ENCODE measurements around the gene OGFOD3. TPM values are rescaled to one million over a fixed set of nuclear protein-coding genes. Genes with fewer than 3 reads are reported as not detected.
A peak's percentile ranks its signal among the peaks of the same experiment; 100 is the strongest.

OGFOD3 gene
- total RNA-seq, 1 experiment from 2014 or later: 53.6 TPM

- H3K9me2 ChIP-seq (ENCODE audit: insufficient read depth): no peaks in the 10 kb centered on the region
- H3K4me2 ChIP-seq (ENCODE audit: low read length): no peak overlapping the region
- BruUV-seq (replicated peaks): no TSS peak
- H3K79me2 ChIP-seq (ENCODE audit: insufficient read depth, low read length): no peaks in the 10 kb centered on the region
- POLR2A ChIA-PET: no interaction called here
- H3K27ac ChIP-seq (ENCODE audit: low read depth, low read length): no peak overlapping the region
- intact Hi-C loops (cut with micrococcal nuclease): no loop called here
- RAD21 ChIA-PET (ENCODE audit: low non-redundant PET in 1 of 2, low total read pairs in 2 of 2, uncharacterized antibody in 2 of 2, unreplicated experiment in 2 of 2): no interaction called here
- no peak overlapping the region for H3K9ac ChIP-seq (ENCODE audit: low read length)
- no peak for DNase-seq (ENCODE audit: low read depth, low spot score)
- TF ChIP-seq CTCF (IDR thresholded peaks at IDR 0.05 in 2 of 3, conservative IDR thresholded peaks at IDR 0.05 in 1 of 3; ENCODE audit: borderline replicate concordance in 1 of 3, insufficient read depth in 1 of 3, low read depth in 2 of 3, low read length in 2 of 3): no peak
- TF ChIP-seq ELF1 (IDR thresholded peaks at IDR 0.05; ENCODE audit: borderline replicate concordance, low read depth): no peak
- no peak for TF ChIP-seq EGR1 (IDR thresholded peaks at IDR 0.05; ENCODE audit: low read depth)
- no peak for TF ChIP-seq POLR2AphosphoS5 (IDR thresholded peaks at IDR 0.05; ENCODE audit: low read depth, low read length)
- TF ChIP-seq ZFX (IDR thresholded peaks at IDR 0.05): no peak
- TF ChIP-seq JUND (IDR thresholded peaks at IDR 0.05): no peak
- TF ChIP-seq FOSL1 (IDR thresholded peaks at IDR 0.05; ENCODE audit: low read depth): no peak
- H4K20me1 ChIP-seq (ENCODE audit: insufficient read depth): no peaks in the 10 kb centered on the region
- no peaks in the 10 kb centered on the region for H3K36me3 ChIP-seq (ENCODE audit: control insufficient read depth in 1 of 2, insufficient read depth in 2 of 2, low read length in 2 of 2)
- H3K4me3 ChIP-seq (replicated peaks in 1 of 2; ENCODE audit: low read depth in 1 of 2, low read length in 2 of 2): no peak overlapping the region
- peaks cover 15 to 30% of the 10 kb centered on the region in 2 experiments for H3K4me1 ChIP-seq (ENCODE audit: control insufficient read depth in 1 of 2, insufficient read depth in 2 of 2, low read length in 2 of 2)
- no peaks in the 10 kb centered on the region for H3K27me3 ChIP-seq (ENCODE audit: insufficient read depth, low read length)
- H2AFZ ChIP-seq (ENCODE audit: low read depth, low read length, poor library complexity, severe bottlenecking): no peak overlapping the region
- H3K9me3 ChIP-seq (ENCODE audit: control insufficient read depth in 1 of 2, insufficient read depth in 1 of 2, low read depth in 1 of 2, low read length in 2 of 2): no peaks in the 10 kb centered on the region
- no peak for ATAC-seq
- CTCF ChIA-PET: no interaction called here
These were observed 29.5 kb downstream of the OGFOD3 start for GRCh38 chr17:82388922-82389283.

- RAD21 ChIA-PET (ENCODE audit: low non-redundant PET in 1 of 2, low total read pairs in 2 of 2, uncharacterized antibody in 2 of 2, unreplicated experiment in 2 of 2): no interaction called here
- TF ChIP-seq POLR2AphosphoS5 (IDR thresholded peaks at IDR 0.05; ENCODE audit: low read depth, low read length): peak; percentile 28; the same call in 1 of the 2 replicates
- TF ChIP-seq CBX3 (IDR thresholded peaks at IDR 0.05; ENCODE audit: low read depth): no peak
- TF ChIP-seq MAX (IDR thresholded peaks at IDR 0.05): no peak
- TF ChIP-seq REST (IDR thresholded peaks at IDR 0.05; ENCODE audit: low read depth): peak; percentile 83; the same call in 1 of the 2 replicates
- peak in 1 of 3 experiments; percentile 8; a peak in 1 of 6 replicates for TF ChIP-seq CTCF (IDR thresholded peaks at IDR 0.05 in 2 of 3, conservative IDR thresholded peaks at IDR 0.05 in 1 of 3; ENCODE audit: borderline replicate concordance in 1 of 3, insufficient read depth in 1 of 3, low read depth in 2 of 3, low read length in 2 of 3)
- H3K4me2 ChIP-seq (ENCODE audit: low read length): peak overlapping the region; percentile 17; the same call in 1 of the 2 replicates
- ATAC-seq (peak; percentile 38; the same call in 1 of the 2 replicates), DNase-seq (ENCODE audit: low read depth, low spot score) (no peak)
- intact Hi-C loops (cut with micrococcal nuclease): no loop called here
- no peak overlapping the region for H2AFZ ChIP-seq (ENCODE audit: low read depth, low read length, poor library complexity, severe bottlenecking)
- no TSS peak for BruUV-seq (replicated peaks)
- H4K20me1 ChIP-seq (ENCODE audit: insufficient read depth): no peaks in the 10 kb centered on the region
- no peaks in the 10 kb centered on the region for H3K79me2 ChIP-seq (ENCODE audit: insufficient read depth, low read length)
- no peak overlapping the region for H3K9ac ChIP-seq (ENCODE audit: low read length)
- no peaks in the 10 kb centered on the region for H3K36me3 ChIP-seq (ENCODE audit: control insufficient read depth in 1 of 2, insufficient read depth in 2 of 2, low read length in 2 of 2)
- no peaks in the 10 kb centered on the region for H3K9me3 ChIP-seq (ENCODE audit: control insufficient read depth in 1 of 2, insufficient read depth in 1 of 2, low read depth in 1 of 2, low read length in 2 of 2)
- no peaks in the 10 kb centered on the region for H3K27me3 ChIP-seq (ENCODE audit: insufficient read depth, low read length)
- POLR2A ChIA-PET: interaction anchor here (0.7 kb wide), 1 partner anchor 14 kb away, joined by 3 read pairs; no protein-coding TSS in a partner anchor
- no peak overlapping the region for H3K4me3 ChIP-seq (replicated peaks in 1 of 2; ENCODE audit: low read depth in 1 of 2, low read length in 2 of 2)
- CTCF ChIA-PET: no interaction called here
- no peak overlapping the region for H3K27ac ChIP-seq (ENCODE audit: low read depth, low read length)
- H3K4me1 ChIP-seq (ENCODE audit: control insufficient read depth in 1 of 2, insufficient read depth in 2 of 2, low read length in 2 of 2): peaks cover 15 to 33% of the 10 kb centered on the region in 2 experiments
- H3K9me2 ChIP-seq (ENCODE audit: insufficient read depth): no peaks in the 10 kb centered on the region
These were observed 30.0 kb downstream of the OGFOD3 start for GRCh38 chr17:82388223-82388921.

Measured in HCT116 (cell line).